HG03469 (cell line): ENCODE data around the gene GNS.
"Not testable (repeated sequence)": the region's sequence is repeated elsewhere in the genome, so short reads cannot be mapped to it uniquely, and the experiment has no call there.

Experiments
- ATAC-seq: cut with Tn5 transposase; IDR thresholded peaks from one replicate; pipeline ENCODE4 v1.9.1; 2021; ENCODE audit warnings: mild to moderate bottlenecking, moderate library complexity, moderate number of reproducible peaks; ENCODE audit not compliant: unreplicated experiment

The GNS gene

DNA sequence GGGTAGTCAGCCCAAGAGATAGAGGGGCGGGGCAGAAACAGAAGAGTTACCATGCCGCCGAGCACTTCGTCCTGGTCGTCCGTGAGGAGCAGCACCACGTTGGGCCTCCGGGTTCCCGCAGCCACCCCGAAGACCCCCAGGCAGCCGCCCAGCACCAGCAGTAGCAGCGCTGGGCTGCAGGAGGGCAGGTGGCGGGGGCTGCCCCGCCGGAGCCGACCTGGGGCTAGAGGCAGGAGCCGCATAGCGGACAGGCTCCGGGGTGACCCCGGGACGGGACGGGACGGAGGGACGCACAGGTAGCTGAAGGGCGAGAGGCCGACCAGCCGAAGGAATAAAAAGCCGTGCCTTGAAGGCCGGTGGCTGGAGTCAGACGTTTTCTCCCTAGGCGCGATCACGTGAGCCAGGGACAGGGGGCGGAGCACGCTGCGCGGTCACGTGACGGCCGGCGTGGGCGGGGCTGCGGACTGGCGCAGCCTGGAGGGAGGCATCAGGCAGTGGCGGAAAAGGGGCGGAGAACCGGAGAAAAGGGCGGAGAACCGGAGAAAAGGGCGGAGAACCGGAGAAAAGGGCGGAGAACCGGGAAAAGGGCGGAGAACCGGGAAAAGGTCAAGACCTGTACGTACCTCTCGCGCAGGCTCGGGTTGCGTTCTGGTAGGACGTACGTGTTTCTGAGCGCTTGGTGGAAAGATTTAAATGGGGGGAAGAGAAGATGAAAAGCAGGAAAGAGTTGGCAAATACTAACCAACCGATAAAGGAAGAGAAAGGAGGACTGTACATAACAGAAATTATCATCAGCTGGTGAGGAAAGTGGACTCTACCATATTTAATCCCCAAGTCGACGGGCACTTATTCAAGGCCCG, at the start of gene GNS:
Gene GNS (minus strand): TSS at position 372 of the 860 bp plus-strand sequence. CDS start 130 bp downstream, at position 242.
- ATAC-seq: peak; percentile 59

- no peak for ATAC-seq
These were observed 48.9 kb upstream of the GNS start for GRCh38 chr12:64808110-64808509.

DNA sequence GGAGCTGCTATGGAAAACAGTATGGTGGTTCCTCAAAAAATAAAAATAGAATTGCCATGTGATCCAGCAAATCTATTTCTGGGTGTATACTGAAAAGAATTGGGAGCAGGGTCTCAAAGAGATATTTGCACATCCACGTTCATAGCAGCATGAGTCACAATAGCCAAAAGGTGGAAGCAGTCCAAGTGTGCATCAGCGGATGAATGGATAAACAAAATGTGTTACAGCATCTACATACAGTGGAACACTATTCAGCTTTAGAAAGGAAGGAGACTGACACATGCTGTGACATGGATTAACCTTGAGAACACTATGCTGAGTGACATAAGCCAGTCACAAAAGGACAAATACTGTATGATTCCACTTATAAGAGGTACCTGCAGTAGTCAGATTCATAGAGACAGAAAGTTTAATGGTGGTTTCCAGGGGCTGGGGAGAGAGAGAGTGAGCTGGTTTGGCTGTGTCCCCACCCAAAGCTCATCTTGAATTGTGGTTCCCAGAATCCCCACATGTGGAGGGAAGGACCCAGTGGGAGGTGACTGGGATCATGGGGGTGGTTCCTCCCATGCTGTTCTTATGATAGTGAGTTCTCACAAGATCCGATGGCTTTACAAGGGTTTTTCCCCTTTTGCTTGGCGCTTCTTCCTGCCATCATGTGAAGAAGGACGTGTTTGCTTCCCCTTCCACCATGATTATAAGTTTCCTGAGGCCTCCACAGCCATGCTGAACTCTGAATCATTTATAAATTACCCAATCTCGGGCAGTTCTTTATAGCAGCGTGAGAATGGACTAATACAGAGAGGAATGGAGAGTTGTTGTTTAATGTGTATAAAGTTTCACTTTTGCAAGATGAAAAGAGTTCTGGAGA, 47.6 kb upstream of the GNS start:
- ATAC-seq: no peak

DNA sequence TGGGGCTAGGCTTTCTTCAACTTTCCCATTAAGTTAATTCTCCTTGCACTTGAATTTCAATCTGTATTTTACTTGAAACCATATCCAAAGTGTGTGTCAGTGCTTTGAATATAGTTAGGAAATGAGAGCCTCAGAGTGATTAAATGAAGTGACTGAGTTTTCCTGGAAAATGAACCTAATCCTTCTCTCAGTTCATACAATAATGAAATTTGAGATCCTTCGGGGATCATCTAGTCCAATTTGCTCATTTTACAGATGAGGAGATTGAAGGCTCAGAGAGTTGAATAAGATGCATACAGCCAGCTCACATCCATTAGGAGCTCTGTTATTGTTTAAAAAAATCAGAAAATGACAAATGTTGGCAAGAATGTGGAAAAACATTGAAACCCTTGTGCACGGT, 47.0 kb upstream of the GNS start:
- ATAC-seq: no peak

DNA sequence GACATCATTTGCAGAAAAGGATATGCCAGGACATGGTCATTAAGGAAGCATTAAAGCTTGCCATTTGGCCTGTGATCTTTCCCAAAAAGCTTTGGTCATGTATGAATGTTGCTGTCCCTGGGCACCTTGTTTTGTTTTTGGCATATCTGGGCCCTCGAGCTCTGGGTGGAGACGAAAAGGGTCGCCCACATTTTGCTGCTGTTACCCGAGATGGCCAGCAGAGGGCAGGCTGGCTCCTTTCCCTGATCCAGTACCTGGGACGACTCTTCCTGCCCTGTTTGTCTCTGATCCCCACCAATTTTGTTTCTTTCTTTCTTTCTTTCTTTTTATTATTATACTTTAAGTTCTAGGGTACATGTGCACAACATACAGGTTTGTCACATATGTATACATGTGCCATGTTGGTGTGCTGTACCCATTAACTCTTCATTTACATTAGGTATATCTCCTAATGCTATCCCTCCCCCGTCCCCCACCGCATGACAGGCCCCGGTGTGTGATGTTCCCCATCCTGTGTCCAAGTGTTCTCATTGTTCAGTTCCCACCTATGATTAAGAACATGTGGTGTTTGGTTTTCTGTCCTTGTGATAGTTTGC, 43.1 kb upstream of the GNS start:
- ATAC-seq: not testable (repeated sequence)

- ATAC-seq: no peak
These were observed 42.2 kb upstream of the GNS start for GRCh38 chr12:64801381-64801780.

GRCh38 chr12:64800640-64801039, 41.4 kb upstream of the GNS start:
- ATAC-seq: no peak

GRCh38 chr12:64798165-64798564, 39.0 kb upstream of the GNS start:
- no peak for ATAC-seq

DNA sequence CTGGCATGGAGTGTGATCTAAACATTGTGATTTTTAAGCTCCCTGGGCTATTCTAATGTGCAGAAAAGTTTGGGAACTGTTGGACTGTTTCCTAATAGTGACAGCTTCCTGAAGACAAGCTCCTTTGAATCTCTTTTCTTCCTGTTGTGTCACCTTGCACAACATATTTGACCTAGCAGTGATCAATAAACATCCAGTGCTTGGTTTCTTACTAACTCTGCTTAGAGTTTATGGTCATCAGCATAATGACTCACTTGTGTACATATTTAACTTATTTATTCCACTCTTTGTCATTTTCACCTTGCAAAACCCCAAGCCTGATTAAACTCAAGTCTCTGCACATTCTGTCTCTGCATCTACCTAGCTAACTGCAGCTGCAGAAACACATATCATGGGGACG, 38.0 kb upstream of the GNS start:
- no peak for ATAC-seq

DNA sequence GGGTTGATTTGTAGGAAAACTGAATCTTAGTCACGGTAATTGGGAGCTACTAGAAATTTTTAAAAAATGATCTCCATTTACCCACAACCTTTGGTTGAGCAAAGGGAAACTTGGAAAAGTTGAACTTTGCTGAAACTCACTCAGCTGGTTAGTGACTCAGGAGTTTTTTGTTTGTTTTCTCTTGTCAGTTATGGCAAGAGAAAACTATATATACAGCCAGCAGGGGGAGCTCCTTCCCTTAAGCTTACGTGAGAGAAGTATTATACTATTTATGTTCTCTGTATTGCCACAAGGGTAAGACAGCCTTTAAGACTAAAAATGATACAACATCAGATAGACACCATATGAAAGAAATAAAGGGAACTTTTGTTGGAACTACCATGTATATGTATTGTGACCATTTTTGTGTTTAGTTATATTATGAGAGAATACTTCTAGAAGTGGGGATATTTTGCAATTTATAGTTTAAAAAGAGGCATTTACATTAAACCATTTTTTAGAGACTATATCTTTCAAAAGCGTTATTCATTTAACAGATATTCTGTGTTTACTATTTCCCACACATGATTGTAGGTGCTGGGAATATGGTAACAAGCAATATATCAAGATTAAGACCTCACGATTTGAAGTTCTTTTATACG, 37.1 kb upstream of the GNS start:
- peak; percentile 79 for ATAC-seq

DNA sequence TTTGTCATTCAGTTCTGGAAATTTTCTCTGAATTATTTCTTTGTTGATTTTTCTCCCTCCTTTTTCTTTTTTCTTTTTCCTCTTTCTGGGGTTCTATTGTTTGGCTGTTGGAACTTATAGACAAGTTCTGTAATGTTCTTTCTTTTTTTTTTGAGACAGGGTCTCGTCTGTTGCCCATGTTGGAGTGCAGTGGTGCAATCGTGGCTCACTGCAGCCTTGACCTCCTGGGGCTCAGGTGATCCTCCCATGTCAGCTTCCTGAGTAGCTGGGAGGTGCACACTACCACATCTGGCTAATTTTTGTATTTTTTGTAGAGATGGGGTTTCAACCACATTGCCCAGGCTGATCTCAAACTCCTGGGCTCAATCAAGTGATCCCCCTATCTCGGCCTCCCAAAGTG, 35.1 kb upstream of the GNS start:
- no peak for ATAC-seq

GRCh38 chr12:64793610-64794009, 34.4 kb upstream of the GNS start:
- no peak for ATAC-seq

- ATAC-seq: no peak
These were observed 32.9 kb upstream of the GNS start for GRCh38 chr12:64792128-64792527.

GRCh38 chr12:64791036-64791435, 31.8 kb upstream of the GNS start:
- no peak for ATAC-seq

GRCh38 chr12:64790166-64790565, 31.0 kb upstream of the GNS start:
- ATAC-seq: no peak

DNA sequence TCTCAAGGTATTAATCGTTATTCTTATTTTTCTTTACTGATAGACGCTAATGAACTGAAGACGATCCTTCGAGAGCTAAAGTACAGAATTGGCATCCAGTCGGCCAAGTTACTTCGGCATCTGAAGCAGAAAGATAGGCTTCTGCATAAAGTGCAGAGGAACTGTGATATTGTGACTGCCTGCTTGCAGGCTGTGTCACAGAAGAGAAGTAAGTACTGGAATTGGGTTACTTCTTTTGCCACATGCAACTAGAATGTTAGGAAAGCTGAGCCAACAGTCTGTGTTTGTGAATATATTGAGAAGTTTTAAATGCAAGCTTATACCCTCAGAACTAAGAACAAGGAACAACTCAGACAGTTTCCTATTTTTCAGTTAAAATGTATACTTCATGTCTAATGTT, 26.6 kb upstream of the GNS start:
- ATAC-seq: no peak

DNA sequence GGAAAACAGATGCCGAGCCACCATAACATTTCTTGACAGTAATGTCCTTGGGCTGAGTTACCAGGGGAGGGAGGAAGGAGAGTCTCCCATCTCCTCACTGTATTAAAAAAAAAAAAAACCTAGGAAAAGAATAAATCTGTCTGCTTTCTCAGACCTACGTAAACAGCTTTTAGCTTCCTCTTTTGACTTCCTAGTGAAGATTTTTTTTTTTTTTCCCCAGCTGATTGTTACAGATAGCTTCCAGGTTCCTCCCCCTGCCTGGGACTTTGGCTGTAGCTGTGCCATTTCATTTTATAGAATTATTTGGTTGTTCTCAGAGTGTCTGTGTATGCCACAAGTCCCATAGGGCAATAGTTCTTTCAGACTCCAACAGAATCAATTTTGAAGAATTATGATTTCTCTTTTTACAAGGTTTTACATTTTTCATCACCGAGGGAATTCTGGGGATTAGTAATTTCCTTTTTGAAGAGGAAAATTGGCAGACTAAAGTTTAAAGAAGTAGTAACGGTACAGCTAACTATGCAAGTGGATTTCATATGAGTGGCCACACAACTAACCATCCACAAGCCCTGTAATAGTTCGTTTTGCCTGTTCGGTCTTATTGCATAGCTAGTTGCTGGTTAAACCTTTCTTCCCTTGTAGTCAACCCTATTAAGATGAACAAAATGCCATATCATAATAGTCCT, 23.1 kb upstream of the GNS start:
- no peak for ATAC-seq

GRCh38 chr12:64781280-64782190, 22.3 kb upstream of the GNS start:
- ATAC-seq: no peak

DNA sequence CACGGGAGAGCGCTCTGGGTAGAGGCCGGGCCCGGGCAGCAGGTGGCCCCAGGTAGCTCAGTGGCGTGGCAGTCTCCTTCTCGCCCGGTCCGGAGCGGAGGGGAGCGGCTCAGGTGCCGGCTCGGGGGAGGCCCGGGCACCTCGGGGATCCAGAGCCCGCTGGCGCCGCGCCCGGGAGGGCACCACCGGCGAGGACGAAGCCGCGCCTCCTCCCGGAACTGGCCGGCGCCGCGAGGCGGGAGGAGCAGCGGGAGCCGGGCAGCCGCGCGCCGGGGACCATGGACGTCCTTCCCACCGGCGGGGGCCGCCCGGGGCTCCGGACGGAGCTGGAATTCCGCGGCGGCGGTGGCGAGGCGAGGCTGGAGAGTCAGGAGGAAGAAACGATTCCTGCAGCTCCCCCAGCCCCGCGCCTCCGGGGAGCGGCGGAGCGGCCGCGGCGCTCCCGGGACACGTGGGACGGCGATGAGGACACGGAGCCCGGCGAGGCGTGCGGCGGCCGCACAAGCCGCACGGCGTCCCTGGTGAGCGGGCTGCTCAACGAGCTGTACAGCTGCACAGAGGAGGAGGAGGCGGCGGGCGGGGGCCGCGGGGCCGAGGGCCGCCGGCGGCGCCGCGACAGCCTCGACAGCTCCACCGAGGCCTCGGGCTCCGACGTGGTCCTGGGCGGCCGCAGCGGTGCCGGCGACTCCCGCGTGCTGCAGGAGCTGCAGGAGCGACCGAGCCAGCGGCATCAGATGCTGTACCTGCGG, 21.5 kb upstream of the GNS start:
- ATAC-seq: no peak
